Measurements from ENCODE around the gene PIK3R5.
"Not testable (repeated sequence)": the region's sequence is repeated elsewhere in the genome, so short reads cannot be mapped to it uniquely, and the experiment has no call there.

The PIK3R5 gene

GRCh38 chr17:8872705-8873435 is 92.6 kb downstream of the PIK3R5 start:
- DNase-seq, result no peak

DNA sequence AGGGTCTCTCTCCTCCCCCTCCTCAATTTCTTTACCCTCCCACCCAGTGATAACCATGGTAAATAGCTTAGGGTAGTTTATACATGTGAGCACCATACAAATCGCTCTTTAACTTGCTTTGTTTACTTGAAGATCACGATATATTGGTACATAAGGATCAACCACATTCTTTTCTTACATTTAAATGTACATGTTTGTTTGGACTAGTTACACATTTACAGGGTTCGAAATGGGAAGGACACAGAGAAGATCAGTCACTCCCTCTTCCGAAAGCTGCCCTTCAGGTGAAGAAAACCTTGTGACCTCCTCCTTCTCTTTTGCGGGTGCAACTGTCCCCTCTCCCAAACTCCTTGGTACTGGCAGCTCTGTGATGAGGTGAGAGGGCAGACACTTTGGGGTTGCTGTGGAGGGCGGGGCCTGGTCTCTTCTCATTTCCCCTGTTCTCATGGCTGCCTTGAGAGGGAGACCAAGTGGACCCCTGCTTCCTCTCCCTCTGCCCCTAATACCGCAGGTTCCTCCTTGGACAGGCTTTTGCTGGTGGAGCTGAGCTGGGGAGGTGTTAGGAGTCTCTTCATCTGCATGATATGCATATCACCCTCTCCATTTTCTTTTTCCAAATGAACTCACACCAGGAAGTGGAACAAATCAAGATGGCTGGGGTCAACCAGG is 93.3 kb downstream of the PIK3R5 start:
- no peak for DNase-seq

GRCh38 chr17:8871081-8871581 is 94.4 kb downstream of the PIK3R5 start:
- no peak for DNase-seq

DNA sequence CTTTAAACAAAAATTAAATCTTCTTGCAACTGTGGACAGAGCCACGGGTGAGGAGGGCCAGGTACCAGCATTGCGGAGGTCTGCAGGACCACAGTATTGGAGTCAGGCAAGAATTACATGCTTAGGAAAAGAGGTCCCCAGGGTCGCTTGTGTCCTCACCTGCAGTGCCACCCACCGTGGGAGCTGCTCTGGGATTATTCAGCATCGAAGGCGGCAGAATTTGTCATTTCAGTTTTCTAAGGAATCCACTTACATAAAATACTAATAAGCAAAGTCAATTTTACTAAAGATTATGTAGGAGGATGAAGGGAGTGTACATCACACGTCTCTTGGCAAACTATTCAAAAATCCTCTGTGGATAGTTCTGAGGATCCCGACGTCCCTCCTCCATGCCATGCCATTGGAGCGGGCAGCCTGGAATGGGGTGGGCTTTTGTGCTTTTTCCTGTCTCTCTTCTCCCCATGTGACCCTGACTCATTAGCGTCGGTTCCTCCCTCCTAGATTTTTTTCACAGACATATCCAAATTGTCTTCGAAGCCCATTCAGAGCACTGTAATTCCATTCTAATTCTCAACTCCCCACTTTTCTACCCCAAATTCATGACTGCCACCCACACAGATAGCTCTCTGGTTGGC is 95.0 kb downstream of the PIK3R5 start:
- no peak for DNase-seq

- no peak for DNase-seq
These were observed 96.2 kb downstream of the PIK3R5 start for GRCh38 chr17:8869114-8869815.

DNA sequence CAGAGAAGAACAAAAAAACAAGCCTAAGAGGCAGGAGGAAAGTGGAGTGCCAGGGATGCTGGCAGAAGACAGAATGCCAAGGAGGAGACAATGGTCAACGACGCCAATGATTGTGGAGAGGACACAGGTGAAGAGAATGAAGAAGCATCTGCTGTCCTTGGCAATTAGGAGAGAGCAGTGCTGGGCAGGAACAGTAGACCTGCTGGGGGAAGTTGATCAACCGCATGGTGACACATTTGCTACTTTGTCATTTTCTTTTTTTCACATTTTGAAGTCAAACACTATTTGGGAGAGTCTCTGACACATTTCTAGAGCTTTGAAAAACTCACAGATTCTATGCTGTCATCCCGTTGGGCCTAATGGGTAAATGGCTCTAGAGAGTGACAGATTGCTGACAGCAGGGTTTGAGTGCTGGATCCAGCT is 97.0 kb downstream of the PIK3R5 start:
- DNase-seq, result no peak

- no peak for DNase-seq
These were observed 97.4 kb downstream of the PIK3R5 start for GRCh38 chr17:8868092-8868491.

GRCh38 chr17:8867361-8867981 is 98.0 kb downstream of the PIK3R5 start, which contains the start of gene PIK3R6:
TSS of gene PIK3R6 (minus strand) at chr17:8867674. CDS start at chr17:8849794, 17,880 bp downstream.
- DNase-seq, result no peak

- no peak for DNase-seq
These were observed 99.7 kb downstream of the PIK3R5 start for GRCh38 chr17:8865811-8866210.

DNA sequence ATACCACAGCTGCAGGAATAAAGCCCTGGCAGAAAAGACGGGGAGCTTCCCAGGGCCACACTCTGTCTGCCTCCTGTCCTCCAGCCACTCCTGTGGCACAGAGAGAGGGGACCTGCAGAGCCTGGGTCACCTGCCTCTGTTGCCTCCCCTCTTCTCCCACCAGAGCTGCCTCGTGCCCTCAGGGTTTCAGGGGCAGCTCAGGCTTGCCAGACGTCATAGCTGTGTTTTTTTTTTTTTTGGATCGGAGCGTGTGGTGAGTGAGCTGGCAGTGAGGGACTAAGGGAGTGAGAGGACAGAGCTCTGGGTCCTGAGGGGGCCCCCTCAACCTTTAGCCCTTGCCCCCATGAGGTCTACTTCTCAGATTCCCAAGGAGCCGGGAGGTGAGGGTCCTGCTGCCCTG is 100.1 kb downstream of the PIK3R5 start:
- no peak for DNase-seq

DNA sequence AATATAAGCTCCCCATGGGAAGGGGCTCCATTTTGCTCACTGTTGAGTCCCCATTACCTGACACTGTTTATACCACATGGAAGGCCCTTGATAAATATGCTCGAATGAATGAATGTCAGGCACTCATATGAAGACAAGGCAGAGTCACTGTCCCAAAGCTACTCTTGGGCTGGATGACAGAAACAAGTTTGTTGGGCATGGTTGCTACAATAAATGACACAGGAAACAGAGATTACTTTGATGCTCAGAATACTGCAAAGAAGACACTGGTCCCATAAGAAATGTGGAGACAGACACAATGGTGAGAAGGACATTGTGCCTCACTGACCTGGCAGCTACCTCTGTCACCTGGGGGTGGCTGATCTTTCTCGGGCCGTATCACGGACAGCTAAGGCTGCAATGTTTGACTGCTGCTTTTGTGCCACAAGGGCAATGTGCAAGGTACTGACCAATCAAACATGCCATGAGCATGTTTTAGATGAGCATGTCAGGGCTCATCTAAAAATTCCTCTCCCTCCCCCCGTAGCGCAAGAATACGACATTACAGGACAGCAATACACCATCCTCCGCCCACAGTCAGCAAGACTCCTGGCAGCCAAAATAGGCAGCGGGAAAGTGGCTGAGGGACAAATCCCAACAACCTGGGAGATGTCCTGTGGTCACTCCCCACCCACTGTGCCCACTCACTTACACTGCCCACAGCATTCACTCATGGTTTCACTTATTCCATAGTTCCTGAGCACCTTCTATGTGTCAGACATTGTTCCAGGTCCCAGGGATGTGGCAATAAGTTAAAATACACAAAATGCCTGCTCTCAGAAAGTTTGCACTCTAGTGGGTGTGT is 103.1 kb downstream of the PIK3R5 start:
- no peak for DNase-seq

- no peak for DNase-seq
These were observed 103.9 kb downstream of the PIK3R5 start for GRCh38 chr17:8861495-8862181.

DNA sequence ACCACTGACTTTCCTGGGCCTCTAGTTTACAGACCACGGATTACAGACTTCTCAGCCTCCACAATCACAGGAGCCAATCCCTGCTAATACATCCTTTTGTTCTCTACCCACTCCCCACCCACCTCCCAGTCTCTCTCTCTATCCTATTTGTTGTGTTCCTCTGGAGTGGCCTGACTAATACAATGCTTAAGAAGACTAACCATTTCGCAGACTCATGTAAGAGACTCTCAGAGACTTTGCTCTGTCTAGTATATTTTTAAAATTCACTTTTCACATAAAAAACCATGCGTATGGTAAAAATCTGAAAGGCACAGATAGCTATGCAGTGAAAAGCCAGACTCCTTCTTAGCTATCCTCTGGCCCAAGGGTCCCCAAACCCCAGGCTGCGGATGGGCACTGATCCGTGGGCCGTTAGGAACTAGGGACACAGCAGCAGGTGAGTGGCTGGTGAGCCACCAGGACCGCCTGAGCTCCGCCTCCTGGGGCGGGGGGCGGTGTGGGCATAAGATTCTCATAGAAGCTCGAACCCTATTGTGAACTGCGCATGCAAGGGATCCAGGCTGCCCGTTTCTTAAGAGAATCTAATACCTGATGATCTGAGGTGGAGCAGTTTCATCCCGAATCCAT is 105.6 kb downstream of the PIK3R5 start:
- DNase-seq, result no peak

DNA sequence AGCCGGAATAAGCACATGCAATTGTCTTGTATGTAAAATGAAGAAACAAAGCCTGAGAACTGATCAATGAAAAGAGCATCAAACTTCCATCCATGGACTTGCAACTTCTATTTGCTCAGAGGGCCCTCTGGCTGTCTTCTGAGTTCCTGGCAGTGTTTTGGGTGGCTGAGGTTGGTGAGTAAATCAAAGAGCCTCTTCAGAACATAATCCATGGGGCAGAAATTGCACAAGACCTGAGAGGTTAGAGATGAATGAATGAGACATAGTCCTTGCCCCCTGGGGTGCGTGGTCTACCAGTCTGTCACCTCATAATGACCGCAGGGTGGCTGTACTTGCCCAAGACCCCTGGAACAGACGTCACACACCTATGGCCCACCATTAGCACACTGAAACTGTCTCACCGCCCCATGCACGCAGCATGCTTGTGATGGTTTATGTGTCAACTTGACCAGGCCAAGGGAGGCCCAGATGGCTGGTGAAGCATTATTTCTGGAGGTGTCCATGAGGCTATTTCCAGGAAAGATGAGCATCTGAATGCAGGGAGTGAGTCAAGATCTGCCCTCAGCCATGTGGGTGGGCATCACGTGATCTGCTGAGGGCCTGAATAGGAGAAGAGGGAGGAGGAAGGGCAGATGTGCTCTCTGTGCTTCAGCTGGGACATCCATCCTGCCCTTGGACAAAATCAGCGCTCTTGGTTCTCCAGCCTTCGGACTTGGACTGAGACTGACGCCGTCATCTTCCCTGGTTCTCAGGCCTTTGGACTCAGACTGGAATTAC is 106.3 kb downstream of the PIK3R5 start:
- no peak for DNase-seq

DNA sequence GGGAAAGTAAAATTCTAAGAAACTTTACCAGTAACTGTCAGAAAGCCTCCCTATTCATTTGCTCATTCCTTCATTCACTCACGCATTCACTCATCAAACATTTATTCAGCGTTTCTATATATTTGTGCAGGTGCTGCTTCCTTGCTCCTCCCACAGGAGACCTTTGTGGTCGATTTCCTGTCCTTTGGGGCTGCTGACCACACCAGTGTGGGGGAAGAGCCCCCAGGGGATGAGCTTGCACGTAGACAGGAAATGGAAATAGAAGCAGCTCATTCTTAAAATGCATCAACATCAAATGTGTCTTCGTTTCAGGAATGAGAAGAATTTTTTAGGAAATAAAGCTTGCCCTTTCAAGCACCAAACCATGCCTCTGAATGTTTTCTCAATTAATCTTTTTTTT is 107.6 kb downstream of the PIK3R5 start:
- no peak for DNase-seq

- no peak for DNase-seq
These were observed 108.5 kb downstream of the PIK3R5 start for GRCh38 chr17:8856869-8857575.

DNA sequence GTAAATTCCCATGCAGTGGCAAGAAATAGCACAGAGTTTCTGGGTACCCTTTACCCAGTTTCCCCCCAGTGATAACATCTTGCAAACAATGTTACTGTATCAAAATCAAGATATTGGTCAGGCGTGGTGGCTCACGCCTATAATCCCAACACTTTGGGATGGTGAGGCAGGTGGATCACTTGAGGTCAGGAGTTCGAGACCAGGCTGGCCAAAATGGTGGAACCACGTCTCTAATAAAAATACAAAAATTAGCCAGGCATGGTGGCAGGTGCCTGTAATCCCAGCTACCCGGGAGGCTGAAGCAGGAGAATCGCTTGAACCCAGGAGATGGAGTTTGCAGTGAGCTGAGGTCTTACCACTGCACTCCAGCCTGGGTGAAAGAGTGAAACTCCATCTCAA is 109.3 kb downstream of the PIK3R5 start:
- not testable (repeated sequence) for DNase-seq

DNA sequence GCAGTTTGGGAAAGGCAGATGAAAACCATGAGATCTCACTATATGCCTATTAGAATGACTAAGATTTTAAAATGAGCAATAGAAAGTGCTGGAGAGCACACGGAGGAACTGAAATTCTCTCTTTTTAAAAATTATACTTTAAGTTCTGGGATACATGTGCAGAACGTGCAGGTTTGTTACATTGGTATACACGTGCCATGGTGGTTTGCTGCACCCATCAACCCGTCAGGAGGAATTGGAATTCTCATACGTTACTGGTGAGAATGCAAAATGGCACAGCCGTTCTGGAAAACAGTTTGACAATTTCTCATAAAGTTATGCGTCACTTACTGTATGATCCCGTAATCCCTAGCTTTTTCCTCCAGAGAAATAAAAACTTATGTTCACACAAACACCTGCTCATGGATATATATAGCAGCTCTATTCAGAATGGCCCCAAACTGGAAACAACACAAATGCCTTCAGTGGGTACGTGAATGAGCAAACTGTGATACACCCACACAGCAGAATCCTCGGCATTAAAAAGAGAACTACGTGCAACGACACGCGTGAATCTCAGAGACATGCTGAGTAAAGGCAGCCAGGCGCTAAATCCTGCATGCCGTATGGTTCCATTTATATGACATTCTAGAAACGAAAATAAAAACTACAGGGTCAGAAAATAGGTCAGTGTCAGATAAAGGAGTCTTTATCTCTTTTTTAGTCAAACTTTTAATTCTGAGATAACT is 109.9 kb downstream of the PIK3R5 start:
- no peak for DNase-seq

Data from activated effector memory CD4-positive, alpha-beta T cell treated with Interleukin-2 at 50 U/mL for 16 hours (primary cell).